NOMO-1 (cell line): ENCODE measurements around the gene TNRC6C.
"Not testable (repeated sequence)": the region's sequence is repeated elsewhere in the genome, so short reads cannot be mapped to it uniquely, and the experiment has no call there.

ENCODE experiments used
- DNase-seq, 2 experiments: peaks; one replicate each; lab custom pipeline; 2025; ENCODE audit not compliant: unreplicated experiment in 2 of 2; lab: John Stamatoyannopoulos, UW

The TNRC6C gene

DNA sequence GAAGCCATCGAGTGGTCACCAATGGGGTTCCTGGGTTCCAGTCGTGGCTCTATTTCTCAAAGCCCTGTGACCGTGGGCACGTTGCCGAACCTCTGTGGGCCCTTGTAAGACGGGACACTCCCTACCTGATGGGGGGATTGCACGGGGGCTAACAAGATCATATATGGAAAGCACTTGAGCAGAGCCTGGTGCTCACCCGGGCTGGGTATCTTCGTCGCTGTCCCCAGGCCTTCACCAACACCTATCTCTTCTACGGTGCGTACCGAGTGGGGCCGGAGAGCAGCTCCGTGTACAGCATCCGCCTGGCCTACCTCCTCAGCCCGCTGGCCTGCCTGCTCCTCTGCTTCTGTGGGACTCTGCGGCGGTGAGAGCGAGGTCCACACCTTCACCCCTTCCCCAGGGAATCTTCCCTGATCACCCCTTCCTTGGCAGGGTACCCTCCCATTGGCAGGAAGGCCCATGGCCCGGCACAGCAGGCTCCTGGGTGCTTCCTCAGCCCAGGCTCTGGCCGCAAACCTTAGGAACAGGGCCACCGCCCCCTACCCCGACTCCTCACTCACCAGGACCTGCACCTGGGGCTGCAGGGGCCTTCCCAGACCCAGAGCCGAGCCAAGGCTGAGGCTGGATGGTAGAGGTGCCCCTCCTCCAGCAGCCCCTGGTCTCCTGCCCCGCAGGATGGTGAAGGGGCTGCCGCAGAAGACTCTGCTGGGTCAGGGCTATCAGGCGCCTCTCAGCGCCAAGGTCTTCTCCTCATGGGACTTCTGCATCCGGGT, 174.9 kb downstream of the TNRC6C start:
- no peak for DNase-seq

DNA sequence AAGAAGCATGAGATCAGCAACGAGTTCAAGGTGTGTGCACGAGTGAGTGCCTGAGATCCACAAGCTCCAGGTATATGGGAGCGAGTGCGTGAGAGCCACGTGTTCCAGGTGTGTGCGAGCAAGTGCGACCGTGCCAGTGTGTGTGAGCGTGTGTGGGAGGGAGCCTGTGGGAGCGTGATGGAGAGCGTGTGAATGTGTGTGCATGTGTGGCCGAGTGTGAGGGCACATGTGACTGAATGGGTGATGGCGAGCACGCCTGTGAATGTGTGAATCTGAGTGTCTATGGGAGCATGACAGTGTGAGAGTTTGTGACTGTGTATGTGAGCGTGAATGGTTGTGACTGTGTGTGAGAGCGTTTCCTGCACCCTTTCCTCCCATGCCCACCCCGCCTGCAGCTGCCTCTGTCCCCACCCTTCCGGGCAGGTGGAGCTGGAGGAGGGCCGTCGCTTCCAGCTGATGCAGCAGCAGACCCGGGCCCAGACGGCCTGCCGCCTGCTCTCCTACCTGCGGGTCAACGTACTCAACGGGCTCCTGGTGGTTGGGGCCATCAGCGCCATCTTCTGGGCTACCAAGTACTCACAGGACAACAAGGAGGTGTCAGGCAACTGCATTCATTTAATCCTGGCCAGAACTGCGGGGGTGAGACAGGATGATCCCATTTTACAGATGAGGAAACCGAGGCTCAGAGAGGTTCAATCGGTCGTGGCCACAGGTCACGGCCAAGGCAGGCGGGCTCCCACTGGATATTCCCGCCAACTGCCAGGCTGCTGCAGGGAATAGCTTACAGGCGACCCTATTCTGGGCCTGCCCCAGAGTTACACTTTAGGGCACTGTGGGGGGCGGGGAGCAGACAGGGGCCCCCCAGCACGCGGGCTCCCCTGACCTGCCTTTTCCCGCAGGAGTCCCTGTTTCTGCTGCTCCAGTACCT, 175.7 kb downstream of the TNRC6C start:
- peak; percentile 31 to 44 for DNase-seq

DNA sequence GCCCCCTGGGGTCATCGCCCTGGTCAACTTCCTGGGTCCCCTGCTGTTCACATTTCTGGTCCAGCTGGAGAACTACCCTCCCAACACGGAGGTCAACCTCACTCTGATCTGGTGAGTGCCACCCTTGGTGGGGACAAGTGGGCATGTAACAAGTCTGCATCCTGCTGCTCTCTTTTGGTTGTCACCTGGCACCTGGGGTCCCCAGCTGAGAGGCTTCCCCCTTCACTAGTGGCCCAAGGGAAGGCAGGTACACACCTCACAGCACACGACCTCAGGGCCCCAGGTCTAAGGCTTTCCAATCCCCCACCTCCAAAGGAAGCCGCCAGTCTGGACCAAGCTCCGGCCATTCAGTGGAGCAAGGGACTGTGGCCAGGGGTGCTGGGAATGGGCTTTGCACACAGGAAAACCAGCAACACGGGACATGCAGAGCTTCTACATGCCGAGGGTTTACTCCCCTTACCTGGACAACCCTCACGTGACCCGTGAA, 176.4 kb downstream of the TNRC6C start:
- no peak for DNase-seq

DNA sequence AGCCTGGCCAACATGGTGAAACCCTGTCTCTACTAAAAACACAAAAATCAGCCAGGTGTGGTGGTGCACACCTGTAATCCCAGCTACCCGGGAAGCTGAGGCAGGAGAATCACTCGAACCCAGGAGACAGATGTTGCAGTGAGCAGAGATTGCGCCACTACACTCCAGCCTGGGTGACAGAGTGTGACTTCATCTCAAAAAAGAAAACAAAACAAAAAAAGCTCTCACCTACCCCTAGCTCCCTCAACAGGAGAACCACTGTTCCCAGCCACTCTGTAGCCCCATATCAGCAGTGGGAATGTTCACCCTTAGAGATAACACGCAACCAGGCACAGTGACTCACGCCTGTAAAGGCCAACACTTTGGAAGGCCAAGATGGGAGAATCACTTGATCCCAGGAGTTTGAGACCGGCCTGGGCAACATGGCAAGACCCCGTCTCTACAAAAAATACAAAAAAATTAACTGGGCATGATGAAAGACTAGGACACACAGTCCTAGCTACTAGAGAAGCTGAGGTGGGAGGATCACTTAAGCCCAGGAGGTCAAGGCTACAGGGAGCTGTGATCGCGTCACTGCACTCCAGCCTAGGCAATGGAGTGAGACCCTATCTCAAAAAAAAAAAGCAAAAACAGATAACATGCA, 177.5 kb downstream of the TNRC6C start:
- DNase-seq: no peak

DNA sequence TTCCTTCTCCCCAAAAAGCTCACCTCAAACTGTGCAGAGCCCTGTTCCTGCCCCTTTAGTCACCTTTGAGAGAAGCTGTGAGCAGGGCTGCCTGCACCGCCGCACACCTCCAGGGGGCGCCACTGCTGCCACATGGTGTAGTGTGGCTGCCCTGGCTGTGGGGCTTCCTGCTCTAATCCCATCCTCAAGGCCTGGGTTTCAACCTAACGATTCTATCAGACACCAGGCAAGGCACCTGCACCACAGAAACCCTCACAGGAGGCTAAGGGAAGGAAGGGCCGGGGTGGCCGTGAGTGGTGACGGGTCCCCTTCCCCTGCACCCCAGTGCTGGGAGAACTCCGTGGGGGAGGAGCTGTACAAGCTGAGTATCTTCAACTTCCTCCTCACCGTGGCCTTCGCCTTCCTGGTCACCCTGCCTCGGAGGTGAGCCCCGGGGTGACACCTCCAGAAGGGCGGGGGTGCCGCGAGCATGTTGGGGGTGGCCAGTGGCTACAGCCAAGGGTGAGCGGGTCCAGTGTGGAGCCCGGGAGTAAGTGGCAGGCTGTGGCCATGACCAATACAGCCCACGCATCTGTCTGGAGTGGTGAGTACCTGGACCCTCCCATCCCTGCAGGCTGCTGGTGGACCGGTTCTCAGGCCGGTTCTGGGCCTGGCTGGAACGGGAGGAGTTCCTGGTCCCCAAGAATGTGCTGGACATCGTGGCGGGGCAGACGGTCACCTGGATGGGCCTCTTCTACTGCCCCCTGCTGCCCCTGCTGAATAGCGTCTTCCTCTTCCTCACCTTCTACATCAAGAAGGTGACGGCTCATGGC, 179.1 kb downstream of the TNRC6C start:
- DNase-seq: peak in 1 of 2 experiments; percentile 31

DNA sequence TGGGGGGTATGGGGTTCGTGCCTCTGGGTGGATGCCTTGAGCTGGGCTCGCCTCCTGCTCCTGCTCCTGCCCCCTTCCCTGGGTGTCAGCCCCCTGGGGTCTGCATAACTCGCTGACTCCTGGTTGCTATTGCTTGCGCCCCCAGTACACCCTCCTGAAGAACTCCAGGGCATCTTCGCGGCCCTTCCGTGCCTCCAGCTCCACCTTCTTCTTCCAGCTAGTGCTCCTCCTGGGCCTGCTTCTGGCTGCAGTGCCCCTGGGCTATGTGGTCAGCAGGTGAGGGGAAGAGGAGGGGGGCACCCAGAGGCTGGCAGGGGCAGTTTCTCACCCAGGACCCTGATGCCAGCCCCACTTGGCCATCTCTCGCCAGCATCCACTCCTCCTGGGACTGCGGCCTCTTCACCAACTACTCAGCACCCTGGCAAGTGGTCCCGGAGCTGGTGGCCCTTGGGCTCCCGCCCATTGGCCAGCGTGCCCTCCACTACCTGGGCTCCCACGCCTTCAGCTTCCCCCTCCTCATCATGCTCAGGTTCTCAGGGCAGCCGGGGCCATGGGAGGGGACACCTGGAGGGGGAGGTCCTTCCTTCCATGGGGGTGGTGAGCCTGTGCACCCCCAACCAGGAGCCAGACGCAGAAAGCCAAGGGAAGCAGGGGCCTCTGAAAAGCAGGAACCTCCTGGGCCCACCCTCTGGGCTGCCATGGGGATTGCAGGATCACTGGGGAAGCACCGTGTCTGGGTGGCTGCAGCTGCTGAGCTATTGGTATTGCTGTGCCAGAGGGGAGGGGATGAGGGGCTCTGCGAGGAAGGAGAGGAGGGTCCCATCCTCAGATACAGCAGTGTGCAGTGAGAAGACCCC, 179.9 kb downstream of the TNRC6C start:
- no peak for DNase-seq

DNA sequence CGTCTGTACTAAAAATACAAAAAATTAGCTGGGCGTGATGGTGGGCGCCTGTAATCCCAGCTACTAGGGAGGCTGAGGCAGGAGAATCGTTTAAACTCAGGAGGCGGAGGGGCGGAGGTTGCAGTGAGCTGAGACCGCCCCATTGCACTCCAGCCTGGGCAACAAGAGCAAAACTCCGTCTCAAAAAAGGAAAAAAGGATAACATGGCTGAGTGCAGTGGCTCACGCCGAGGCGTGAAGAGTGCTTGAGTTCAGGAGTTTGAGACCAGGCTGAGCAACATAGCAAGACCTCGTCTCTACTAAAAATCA, 181.3 kb downstream of the TNRC6C start:
- DNase-seq: not testable (repeated sequence)

DNA sequence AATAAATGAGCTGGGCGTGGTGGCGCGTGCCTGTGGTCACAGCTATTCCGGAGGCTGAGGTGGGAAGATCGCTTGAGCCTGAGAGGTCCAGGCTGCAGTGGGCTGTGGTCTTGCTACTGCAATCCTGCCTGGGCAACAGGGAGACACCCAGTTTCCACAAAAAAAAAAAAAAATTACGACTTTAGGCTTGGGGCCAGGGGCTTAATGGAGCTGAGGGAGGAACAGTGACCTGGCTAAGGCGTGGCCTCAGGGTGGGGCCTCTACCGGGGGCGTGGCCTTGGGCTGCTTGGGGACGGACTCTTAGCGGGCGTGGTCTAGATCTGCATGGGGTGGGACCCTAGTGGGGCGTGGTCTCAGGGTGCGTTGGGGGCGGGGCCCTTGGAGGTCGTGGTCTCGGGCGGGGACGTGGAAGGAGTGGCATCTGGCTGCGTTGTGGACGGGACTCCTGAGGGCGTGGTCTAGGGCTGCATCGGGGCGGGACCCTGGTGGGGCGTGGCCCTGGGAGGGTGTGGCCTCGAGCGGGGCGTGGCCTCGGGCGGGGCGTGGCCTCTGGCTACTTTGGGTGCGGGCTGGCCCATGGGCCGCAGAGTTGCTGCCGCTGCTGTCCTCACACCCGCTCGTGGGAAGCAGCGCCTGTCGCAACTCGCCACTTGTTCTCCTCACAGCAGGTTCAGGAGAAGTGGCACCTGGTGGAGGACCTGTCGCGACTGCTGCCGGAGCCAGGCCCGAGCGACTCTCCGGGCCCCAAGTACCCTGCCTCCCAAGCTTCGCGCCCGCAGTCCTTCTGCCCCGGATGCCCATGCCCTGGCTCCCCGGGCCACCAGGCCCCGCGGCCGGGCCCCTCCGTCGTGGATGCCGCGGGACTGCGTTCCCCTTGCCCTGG, 181.9 kb downstream of the TNRC6C start:
- peak; percentile 94 to 95 for DNase-seq

DNA sequence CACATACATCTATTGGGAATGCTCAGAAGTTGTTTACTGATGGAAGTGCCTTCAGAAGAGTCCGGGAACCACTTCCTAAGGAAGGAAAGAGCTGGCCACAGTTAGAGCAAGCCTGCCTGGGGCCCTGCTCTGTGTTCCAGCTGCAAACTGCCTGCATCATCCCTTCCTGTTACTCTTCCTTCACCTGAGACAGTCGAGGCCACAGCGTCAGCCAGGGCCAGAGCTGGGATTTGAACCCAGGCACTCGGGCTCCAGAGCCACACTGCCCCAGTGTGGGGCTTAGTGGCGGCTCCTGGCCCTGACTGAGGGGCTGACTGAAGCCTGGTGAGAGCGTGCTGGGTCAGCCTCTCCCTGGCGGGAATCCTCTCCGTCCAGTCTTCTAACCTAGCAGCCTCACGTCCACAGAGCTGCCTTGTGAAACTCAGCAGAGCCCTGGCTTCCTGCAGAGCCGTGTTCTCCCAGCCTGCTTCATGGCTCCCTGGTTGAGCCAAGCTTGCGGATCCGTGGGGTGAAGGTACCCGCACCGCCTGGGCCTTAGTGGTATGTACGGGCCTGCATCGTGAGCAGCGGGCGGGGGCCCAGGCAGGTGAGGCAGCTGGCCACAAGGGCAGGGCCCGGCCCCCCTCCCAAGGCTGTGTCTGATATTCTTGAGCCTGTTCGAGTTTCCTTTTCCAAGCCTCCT, 183.1 kb downstream of the TNRC6C start:
- no peak for DNase-seq

DNA sequence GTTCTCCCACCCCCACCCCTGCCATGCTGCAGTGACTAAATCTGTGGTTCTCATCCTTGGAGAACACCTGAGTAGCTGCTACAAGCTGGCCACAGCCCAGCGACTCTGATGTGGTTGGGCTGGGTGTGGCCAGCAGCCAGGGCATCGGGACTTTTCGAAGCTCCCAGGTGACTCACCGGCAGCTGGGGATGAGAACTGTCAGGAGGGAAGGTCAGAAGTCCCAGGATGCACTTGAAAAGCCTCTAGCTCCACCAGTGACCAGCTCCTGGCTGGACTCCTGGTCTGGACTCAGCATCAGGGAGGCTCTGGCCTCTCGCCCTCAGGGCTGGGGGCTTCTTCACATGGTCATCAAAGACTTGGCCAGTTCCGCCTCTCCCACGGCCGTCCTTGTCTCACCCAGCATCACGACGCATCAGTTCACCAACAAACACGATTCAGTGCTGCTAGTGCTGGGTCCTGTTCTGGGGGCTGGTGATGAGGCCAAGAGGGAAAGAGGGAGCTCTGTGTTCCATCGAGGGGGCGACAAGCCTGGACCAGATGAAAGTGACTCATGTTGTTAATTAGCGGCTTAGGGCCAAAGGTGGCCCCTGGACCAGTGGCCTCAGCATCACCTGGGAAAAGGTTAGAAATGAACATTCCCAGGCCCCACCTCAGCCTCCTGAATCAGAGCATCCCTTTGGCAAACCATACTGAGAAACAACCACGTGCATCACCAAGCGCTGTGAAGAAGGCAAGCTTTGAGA, 183.8 kb downstream of the TNRC6C start:
- DNase-seq: no peak

DNA sequence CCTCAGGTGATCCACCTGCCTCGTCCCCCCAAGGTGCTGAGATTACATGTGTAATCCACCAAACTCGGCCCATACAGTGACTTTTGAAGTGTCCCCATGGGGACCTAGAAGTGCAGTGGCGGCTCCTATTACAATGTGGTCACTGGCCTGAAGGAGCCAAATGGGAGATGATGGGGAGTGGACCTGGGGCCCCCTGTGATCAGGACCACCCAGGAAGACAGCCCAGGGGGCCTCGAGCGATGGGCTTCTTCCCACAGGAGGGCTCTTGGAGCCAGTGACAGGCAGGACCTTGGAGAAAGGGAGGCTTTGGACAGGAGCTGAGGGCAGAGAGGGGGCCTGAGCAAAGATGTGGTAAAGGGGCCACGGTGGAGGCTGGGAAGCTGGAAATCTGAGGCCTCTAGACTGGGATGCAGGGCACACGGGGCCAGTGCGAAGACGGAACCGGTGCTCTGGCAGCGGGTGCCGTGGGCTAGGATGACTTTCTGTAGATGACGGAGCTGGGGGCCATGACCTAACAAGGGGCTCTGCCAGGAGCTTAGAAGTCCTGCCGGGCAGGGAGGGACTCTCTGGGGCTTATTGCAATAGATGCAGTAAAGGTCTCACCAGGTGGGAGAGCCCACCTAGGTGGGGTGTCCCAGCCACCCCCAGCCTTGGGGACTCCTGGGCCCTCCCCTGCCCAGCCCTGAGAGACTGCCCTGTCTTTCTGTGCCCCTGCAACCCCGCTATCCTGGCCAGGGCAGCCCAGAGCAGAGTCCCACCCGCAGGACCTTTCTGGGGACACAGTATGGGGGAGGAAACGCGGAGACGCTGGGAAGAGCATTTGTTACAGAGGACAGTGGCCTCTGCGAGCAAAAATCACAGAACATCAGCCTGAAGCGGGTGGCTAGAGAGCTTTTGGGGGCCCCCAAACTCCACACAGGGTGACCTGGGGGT, 185.0 kb downstream of the TNRC6C start:
- DNase-seq: no peak

DNA sequence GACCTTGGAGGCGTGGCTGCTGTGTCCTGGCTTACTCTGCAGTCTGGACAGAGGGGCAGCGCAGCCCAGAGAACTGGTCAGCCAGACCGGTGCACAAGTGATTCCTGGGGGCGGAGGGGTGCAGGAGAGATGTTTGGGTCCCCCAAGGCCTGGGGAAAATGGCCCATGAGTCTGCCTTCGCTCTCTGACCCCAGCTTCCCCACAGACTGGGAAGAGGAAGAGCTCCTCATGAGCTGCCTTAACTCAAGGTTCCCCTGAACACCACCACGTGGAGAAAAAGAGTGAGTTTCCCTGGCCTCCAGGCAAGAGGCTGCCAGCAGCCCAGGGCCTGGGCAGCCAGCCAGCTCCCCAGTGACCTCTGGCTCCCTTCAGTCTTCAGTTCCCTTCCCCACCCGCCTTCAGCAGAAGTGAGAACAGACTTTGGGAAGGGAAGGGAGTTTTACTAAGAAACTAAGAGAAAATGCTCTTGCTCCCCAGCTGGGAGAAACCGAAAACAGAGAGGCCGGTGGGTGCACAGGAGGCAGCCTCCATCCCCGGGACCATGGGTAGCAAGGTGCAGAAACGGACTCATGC, 185.7 kb downstream of the TNRC6C start:
- peak; percentile 76 for DNase-seq

DNA sequence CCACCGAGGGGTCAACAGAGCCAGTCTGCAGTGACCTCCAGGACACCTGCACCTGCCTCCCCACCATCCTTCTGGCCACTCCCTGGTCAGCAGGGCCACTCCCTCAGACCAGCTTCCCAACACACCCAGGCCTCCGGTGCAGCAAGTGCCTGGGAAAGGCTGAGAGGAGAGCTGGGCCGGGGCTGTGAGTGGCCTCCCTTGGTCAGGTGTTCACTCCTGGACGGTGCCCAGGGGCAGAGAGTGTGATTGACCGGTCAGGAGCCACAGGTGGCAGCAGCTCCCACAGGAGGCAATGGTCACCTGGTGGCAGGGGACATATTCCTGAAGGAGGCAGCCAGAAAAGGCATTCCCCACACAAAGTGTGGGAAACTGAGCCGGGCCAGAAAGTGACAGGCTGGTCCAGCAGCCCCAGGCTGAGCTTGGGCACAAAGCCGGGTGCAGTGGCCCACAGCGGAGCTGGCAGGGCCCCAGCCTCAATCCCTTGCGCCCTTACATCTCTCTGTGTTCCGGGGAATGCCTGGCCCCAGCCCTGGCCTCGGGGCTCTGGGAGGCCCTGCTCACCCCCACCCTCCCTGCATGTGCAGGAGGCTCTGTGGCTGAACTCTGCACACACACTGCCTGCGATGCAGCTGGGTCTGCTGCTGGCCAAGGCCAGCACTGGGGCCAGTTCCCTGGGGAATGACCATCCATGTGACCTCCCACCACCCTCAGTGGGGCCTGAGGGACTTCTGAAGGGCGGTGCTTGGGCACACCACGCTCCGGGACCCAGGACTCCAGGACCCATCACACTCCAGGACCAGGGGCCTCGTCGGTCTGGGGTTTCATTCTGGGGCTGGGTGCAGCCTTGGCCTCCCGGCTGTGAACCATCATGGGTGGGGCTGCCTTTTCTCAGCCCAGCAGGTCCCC, 186.5 kb downstream of the TNRC6C start:
- DNase-seq: no peak

DNA sequence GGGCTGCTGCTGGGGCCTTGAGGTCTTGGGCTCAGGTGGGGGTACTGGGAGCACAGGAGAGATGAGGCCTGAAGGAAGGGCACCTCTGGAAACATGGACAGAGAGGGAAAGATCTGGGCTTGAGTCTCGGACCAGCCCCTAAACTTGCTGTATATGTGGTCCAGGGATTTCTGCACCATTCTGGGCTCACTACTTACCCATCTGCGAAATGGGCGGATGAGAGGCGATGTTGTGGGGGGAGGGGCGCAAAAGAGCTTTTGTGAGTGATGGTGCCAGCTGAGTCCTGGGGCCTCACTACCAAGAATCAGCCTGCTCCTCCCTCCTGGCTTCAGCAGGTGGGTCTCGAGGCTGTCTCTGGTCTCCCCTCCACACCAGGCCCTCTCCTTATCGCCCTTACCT, 188.0 kb downstream of the TNRC6C start:
- DNase-seq: no peak

DNA sequence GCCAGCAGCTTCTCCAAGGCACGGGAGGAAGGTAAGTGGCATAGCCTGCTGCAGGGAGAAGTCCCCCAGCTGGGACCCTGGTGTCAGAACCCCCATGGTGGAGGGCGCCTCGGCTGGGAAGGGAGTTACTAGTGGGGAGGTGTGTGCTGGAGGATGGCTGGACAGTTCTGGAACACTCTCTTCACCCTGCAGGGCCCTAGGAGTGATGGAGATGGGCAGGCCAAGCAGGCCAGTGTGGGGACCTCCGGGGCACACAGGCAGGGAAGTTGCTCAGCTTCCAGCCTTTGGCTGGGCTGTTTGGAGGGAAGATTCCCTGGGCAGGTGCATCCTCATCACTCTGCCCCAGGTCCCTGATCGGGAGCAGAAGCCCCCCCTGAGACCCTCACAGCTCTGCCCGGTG, 188.4 kb downstream of the TNRC6C start:
- no peak for DNase-seq
